GM12872 (cell line): ENCODE measurements around the gene TAOK2.

Source experiments
- TF ChIP-seq, protein P1 (sequence below): IDR thresholded peaks from 3 replicates; pipeline ENCODE4 v1.5.1; 2011; ENCODE audit warnings: low read depth, mild to moderate bottlenecking, low read length, moderate library complexity; ENCODE audit not compliant: insufficient read depth

TAOK2 gene

DNA sequence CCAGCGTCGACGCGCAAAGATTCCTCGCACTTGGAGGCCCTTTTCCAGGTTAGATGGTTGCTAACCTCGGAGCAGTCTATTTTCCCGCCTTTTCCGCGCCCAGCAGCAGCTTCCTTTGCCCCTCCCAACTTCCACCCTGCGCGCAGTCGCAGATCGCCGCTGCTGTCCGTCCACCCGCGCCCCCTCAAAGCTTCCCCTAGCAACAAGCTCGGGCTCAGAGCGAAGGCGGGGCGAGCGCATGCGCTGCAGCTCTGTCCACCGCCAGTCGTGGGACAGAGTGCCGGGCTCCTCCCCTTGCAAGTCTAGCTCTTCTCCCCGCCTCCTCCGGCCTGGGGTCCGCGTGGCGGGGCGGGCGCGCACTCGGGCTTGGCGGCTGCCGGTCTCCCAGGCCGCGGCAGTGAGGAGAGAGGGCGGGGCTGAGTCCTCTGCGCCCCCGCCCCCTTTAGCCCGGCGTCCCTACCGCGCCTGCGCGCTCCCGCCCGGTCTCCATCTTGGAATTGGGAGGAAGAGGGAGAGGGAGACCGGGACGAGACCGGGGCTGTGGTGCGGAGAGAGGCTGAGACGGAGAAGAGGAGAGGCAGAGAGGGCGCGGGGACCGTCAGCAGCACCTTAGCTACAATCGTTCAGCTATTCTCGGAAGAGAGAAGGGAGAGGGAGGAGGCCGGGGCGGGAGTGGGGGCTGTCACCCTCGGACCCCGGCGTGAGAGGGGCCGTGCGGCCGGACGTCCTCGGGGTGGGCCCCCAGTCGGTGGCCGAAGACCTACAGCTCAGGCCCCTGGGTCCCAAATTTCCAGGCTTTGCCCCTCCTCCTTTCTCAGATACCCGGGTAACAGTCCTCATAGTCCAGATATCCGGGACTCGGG is at the start of gene TAOK2:
Gene TAOK2 (plus strand): TSS at position 485 of the 863 bp plus-strand sequence. CDS start 3,905 bp downstream, outside the sequence.
- TF ChIP-seq, protein P1, sequence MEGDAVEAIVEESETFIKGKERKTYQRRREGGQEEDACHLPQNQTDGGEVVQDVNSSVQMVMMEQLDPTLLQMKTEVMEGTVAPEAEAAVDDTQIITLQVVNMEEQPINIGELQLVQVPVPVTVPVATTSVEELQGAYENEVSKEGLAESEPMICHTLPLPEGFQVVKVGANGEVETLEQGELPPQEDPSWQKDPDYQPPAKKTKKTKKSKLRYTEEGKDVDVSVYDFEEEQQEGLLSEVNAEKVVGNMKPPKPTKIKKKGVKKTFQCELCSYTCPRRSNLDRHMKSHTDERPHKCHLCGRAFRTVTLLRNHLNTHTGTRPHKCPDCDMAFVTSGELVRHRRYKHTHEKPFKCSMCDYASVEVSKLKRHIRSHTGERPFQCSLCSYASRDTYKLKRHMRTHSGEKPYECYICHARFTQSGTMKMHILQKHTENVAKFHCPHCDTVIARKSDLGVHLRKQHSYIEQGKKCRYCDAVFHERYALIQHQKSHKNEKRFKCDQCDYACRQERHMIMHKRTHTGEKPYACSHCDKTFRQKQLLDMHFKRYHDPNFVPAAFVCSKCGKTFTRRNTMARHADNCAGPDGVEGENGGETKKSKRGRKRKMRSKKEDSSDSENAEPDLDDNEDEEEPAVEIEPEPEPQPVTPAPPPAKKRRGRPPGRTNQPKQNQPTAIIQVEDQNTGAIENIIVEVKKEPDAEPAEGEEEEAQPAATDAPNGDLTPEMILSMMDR, result no peak

DNA sequence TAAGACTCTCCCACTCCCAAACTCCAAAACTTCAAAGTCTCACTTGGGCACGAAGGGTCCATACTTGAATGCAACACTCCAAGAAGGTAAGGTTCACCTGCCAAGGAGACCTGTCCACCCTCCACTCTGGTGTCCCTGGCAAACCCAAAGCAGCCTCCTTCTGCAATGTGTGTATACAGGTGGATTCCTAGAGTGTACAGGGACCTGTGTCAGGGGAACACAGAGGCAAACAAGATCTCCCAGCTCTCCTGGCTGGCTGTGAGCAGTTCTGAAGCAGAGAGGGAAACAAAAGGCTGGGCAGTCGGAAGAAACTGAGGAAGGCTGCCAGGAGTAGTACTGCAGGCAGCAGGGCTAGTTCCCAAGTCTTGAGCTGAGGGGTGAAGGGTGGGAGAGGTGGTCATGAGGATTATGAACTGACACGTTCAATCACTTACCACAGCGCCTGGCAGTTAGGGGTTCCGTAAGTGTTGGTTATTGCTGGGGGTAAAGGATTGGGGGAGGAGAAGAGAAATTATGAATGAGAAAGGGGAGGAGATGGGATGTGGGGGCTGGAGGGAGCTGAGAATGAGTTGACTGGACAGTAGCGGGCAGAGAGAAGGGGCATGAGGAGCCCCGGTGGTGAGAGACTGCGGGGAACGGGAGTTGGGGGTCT is 48.4 kb upstream of the TAOK2 start:
- TF ChIP-seq, protein P1, result no peak

DNA sequence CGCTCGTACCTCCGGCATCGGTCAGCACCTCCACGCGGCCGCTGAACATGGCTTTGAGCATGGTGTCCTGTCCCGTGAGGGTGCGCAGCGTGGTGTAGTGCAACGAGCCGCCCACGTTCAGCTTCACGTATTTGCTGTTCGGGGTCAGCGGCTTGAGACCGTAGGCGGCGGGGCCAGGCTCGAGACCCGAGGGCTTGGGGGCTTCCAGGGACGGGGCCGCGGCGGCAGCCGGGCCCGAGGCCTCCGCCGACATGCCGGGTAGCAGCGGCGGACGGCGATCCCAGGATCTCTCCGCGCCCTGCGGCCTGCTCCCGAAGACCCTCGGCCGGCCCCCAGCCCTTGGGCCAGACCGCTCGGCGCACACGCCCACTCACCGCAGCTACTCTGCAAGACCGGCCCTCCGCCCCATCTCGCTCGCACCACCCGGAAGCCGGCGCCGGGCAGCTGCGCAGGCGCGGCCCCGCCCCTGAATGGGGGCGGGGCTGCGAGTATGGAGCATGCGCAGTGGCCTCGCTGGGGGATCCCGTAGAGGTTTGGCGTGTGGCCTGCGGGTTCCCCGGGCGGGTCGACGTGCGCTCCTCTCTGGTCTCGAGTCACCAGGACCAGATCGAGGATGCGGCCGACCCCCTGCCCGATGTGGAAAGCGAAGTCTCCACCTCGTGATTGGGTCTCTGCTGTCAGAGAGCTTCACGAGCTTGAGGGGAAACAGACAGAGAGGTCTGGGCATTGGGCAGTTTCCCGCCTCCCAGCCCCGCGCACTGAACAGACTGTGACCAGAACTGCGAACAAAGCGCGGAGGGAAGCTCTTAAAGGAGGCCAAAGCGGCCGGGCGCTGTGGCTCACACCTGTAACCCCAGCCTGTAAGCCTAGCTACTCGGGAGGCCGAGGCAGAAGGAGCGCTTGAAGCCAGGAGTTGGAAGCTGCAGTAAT is 47.6 kb upstream of the TAOK2 start, which contains the start of gene KCTD13:
Gene KCTD13 (minus strand): TSS at position 446 of the 930 bp plus-strand sequence. CDS start 193 bp downstream, at position 253.
- TF ChIP-seq, protein P1, result no peak

DNA sequence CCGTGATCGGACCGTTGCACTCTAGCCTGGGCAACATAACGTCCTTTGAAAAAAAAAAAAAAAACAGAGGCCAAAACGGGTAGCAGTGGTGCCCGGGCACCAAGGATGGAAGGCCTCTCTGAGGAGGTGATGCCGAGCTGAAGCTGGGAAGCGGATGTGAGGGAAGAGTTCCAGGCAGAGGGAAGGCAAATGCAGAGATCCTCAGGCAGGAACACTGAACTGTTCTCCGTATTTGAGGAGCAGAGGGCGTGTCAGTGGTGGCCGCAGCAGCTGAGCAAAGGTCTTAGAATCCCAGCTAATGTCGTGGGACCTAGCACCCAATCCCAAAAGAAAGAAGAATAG is 47.0 kb upstream of the TAOK2 start:
- TF ChIP-seq, protein P1, result no peak

DNA sequence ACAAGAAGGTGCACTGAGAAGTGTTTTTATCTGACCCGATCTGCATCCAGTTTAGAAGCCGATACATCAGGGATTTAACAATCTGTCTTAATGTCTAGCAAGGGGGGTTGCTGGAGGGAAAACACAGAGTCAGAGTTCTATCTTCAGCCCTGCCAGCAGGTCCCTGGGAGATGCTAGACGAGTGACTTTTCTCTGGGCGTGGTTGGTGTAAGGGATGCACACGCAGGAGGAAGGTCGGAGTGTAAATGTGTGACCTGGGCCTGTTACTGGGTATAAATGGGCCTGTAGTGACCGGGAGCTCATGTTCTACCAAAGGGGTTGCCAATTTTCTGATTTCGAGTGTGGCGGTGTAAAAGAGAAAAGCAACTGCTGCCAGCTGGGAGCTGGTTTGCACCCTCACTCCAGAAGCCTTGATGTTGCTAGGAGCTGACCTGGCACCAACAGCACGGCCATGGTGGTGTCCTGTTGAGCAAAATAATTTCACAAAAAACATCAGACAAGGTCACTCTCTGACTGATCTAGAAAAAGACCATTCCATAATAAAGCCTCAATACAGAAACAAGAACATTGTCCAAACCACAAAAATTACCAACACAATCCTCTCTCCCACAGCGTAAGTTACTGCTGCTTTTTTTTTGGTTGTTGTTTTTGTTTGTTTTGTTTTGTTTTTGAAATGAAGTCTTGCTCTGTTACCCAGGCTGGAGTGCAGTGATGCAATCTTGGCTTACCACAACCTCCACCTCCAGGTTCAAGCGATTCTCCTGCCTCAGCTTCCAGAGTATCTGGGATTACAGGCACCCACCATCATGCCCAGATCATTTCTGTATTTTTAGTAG is 46.4 kb upstream of the TAOK2 start:
- TF ChIP-seq, protein P1, result no peak

DNA sequence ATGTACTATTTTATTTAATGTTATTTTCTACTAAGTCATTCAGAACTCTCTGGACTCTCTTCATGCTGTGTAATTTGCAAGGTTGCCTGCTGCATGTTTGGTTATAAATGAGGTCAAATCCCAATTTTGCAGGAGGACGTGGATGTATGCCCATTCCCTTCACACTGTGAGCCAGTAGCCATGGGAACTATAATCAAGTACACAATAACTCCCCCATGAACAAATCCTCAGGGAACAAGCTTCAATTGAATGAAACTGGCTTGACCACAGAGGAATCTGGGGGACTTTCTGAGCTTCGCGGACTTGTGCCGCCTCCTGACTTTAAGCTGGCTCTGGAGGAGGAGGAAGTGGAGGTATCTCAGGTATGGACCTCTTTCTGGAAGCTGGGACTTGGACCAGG is 33.0 kb upstream of the TAOK2 start:
- TF ChIP-seq, protein P1, result no peak
